H1 (cell line): ENCODE data around the gene KRTAP10-8. TPM values are rescaled to one million over a fixed set of nuclear protein-coding genes. Genes with fewer than 3 reads are reported as not detected.
"Not testable (repeated sequence)": the region's sequence is repeated elsewhere in the genome, so short reads cannot be mapped to it uniquely, and the experiment has no call there.

Experiments
- CTCF ChIA-PET: fragments of 300-600 bp; sonication (Branson Sonifier 250); formaldehyde crosslinking; loops from one replicate; lab custom pipeline; 2021; ENCODE audit not compliant: partially characterized antibody; lab: Charles Lee
- POLR2A ChIA-PET: fragments of 300-600 bp; sonication (Branson Sonifier 250); formaldehyde crosslinking; loops from one replicate; lab custom pipeline; 2021; ENCODE audit warnings: inconsistent platforms; ENCODE audit not compliant: partially characterized antibody; lab: Charles Lee
- DNase-seq, 2 experiments: peaks; one replicate each; pipeline versions ENCODE4 v3.0.0 to v3.0.0-alpha.2; 2010 to 2022; ENCODE audit warnings: low spot score in 2 of 2, low read depth in 1 of 2, mixed read lengths in 1 of 2
- FAIRE-seq: peaks from 2 replicates; lab custom pipeline; 2011; peaks lifted over from hg19 to GRCh38; lab: Jason Lieb, UNC
- H2AFZ ChIP-seq: 2 replicates; pipeline ENCODE4 v1.8.1; 2012; ENCODE audit warnings: low read length, inconsistent platforms
- H2AK5ac ChIP-seq: 2 replicates; pipeline ENCODE4 v1.6.1; 2013; ENCODE audit warnings: low read depth, low read length
- H2BK120ac ChIP-seq: replicated peaks from 2 replicates; pipeline ENCODE3; 2013; ENCODE audit warnings: low read depth, low read length, inconsistent platforms
- H2BK12ac ChIP-seq: 2 replicates; pipeline ENCODE4 v1.6.1; 2013; ENCODE audit warnings: low read depth, low read length
- H2BK15ac ChIP-seq: 2 replicates; pipeline ENCODE4 v1.6.1; 2013; ENCODE audit warnings: low read length
- H2BK20ac ChIP-seq: 2 replicates; pipeline ENCODE4 v1.6.1; 2013; ENCODE audit warnings: low read length
- H2BK5ac ChIP-seq: 2 replicates; pipeline ENCODE4 v1.6.1; 2013; ENCODE audit warnings: low read depth, low read length
- H3K14ac ChIP-seq: 2 replicates; pipeline ENCODE4 v1.6.1; 2013; ENCODE audit warnings: inconsistent platforms; ENCODE audit not compliant: insufficient read length
- H3K18ac ChIP-seq: 2 replicates; pipeline ENCODE4 v1.6.1; 2013; ENCODE audit warnings: low read length; ENCODE audit errors: extremely low read depth
- H3K23ac ChIP-seq: 2 replicates; pipeline ENCODE4 v1.6.1; 2013; ENCODE audit warnings: inconsistent platforms; ENCODE audit not compliant: insufficient read length
- H3K23me2 ChIP-seq: 2 replicates; pipeline ENCODE4 v1.6.1; 2013; ENCODE audit warnings: low read depth, low read length
- H3K27ac ChIP-seq: 2 replicates; pipeline ENCODE4 v1.6.1; 2011; ENCODE audit warnings: low read depth, low read length, inconsistent platforms
- H3K27me3 ChIP-seq, 4 experiments: replicated peaks in 1 of 4; 1 replicate in 1 of 4; 2 replicates in 3 of 4; pipeline versions ENCODE4 v1.6.1 to v1.8.1; 2011 to 2013; ENCODE audit warnings: low read length in 3 of 4, mild to moderate bottlenecking in 3 of 4, inconsistent platforms in 2 of 4, mixed read lengths in 2 of 4, moderate library complexity in 1 of 4; ENCODE audit not compliant: control insufficient read depth in 3 of 4, insufficient read depth in 3 of 4; ENCODE audit errors: extremely low read depth in 1 of 4
- H3K36me3 ChIP-seq, 4 experiments: 2 replicates each; pipeline versions ENCODE4 v1.6.1 to v1.8.1; 2011 to 2013; ENCODE audit warnings: mild to moderate bottlenecking in 4 of 4, low read length in 3 of 4, moderate library complexity in 2 of 4, control low read depth in 1 of 4, inconsistent platforms in 1 of 4; ENCODE audit not compliant: insufficient read depth in 4 of 4, control insufficient read depth in 2 of 4
- H3K4ac ChIP-seq: replicated peaks from 2 replicates; pipeline ENCODE3; 2013; ENCODE audit warnings: low read length, low read depth, mixed read lengths, inconsistent platforms; ENCODE audit not compliant: insufficient read length
- H3K4me1 ChIP-seq, 4 experiments: replicated peaks in 1 of 4; 1 replicate in 1 of 4; 2 replicates in 3 of 4; pipeline versions ENCODE4 v1.6.1 to v1.8.1; 2011 to 2013; ENCODE audit warnings: low read length in 3 of 4, inconsistent platforms in 2 of 4, mixed read lengths in 1 of 4; ENCODE audit not compliant: insufficient read depth in 4 of 4, control insufficient read depth in 3 of 4
- H3K4me2 ChIP-seq, 2 experiments: 2 replicates each; pipeline versions ENCODE4 v1.6.1 to v1.8.1; 2011 to 2013; ENCODE audit warnings: low read depth in 2 of 2, low read length in 2 of 2, control low read depth in 1 of 2, inconsistent platforms in 1 of 2, mild to moderate bottlenecking in 1 of 2; ENCODE audit not compliant: insufficient read depth in 1 of 2
- H3K4me3 ChIP-seq, 4 experiments: fragments of 200-600, 300-600 bp in 1 of 4; sonication (generic), shearing (Covaris generic), sonication (Bioruptor Twin) in 1 of 4; 2 replicates each; pipeline versions ENCODE4 v1.5.1 to v1.8.1; 2011 to 2016; ENCODE audit warnings: low read length in 4 of 4, low read depth in 3 of 4, control low read depth in 2 of 4, inconsistent platforms in 2 of 4, mild to moderate bottlenecking in 2 of 4, mixed read lengths in 1 of 4, moderate library complexity in 1 of 4; ENCODE audit not compliant: insufficient read depth in 2 of 4; ENCODE audit errors: extremely low read depth in 1 of 4
- H3K56ac ChIP-seq: replicated peaks from 2 replicates; pipeline ENCODE3; 2013; ENCODE audit warnings: low read depth, mild to moderate bottlenecking, mixed read lengths, low read length, inconsistent platforms; ENCODE audit not compliant: insufficient read length
- H3K79me1 ChIP-seq: 2 replicates; pipeline ENCODE4 v1.6.1; 2013; ENCODE audit warnings: low read depth, low read length, control low read depth
- H3K79me2 ChIP-seq, 2 experiments: 2 replicates each; pipeline versions ENCODE4 v1.6.1 to v1.8.1; 2012 to 2013; ENCODE audit warnings: low read length in 2 of 2, mild to moderate bottlenecking in 2 of 2, inconsistent platforms in 1 of 2; ENCODE audit not compliant: insufficient read depth in 2 of 2, control insufficient read depth in 1 of 2
- H3K9ac ChIP-seq, 4 experiments: replicated peaks in 1 of 4; 1 replicate in 1 of 4; 2 replicates in 3 of 4; pipeline versions ENCODE4 v1.6.1 to v1.8.1; 2011 to 2013; ENCODE audit warnings: low read depth in 3 of 4, low read length in 3 of 4, control low read depth in 2 of 4, mild to moderate bottlenecking in 2 of 4, moderate library complexity in 2 of 4, inconsistent platforms in 1 of 4; ENCODE audit errors: extremely low read depth in 1 of 4
- H3K9me3 ChIP-seq, 2 experiments: 2 replicates each; pipeline versions ENCODE4 v1.6.1 to v1.8.1; 2012 to 2013; ENCODE audit warnings: mild to moderate bottlenecking in 2 of 2, moderate library complexity in 2 of 2, control low read depth in 1 of 2, inconsistent platforms in 1 of 2, low read depth in 1 of 2, low read length in 1 of 2, mixed read lengths in 1 of 2; ENCODE audit not compliant: insufficient read depth in 2 of 2
- H4K20me1 ChIP-seq, 2 experiments: replicated peaks in 1 of 2; 2 replicates each; pipeline versions ENCODE3 to v1.8.1; 2011 to 2013; ENCODE audit warnings: inconsistent platforms in 2 of 2, low read length in 2 of 2, mild to moderate bottlenecking in 1 of 2; ENCODE audit not compliant: insufficient read depth in 2 of 2, control insufficient read depth in 1 of 2
- H4K5ac ChIP-seq: 2 replicates; pipeline ENCODE4 v1.6.1; 2013; ENCODE audit warnings: low read length, low read depth, mixed read lengths, inconsistent platforms; ENCODE audit not compliant: insufficient read length
- H4K8ac ChIP-seq: 2 replicates; pipeline ENCODE4 v1.8.0; 2013; ENCODE audit warnings: mild to moderate bottlenecking, moderate library complexity, low read length, inconsistent platforms; ENCODE audit not compliant: insufficient read depth; ENCODE audit errors: extremely low read depth
- H4K91ac ChIP-seq: replicated peaks from 2 replicates; pipeline ENCODE3; 2013; ENCODE audit warnings: low read length, mixed read lengths, inconsistent platforms; ENCODE audit not compliant: insufficient read length
- USF2 ChIP-seq: IDR thresholded peaks from 2 replicates; pipeline ENCODE4 v1.6.1; 2011; ENCODE audit warnings: low read length, improper control_type of control experiment
- WGBS, 2 experiments: shearing (Covaris generic) in 1 of 2; methylation state at CpG; one replicate each; pipeline versions ENCODE4 v1.1.6 to v1.1.7; 2013 to 2015; ENCODE audit warnings: low lambda C conversion rate in 2 of 2, mixed read lengths in 2 of 2, inconsistent platforms in 1 of 2, low coverage in 1 of 2, missing lambda C conversion rate in 1 of 2; ENCODE audit not compliant: insufficient replicate concordance in 2 of 2, insufficient coverage in 1 of 2, insufficient read length in 1 of 2; ENCODE audit errors: extremely low coverage in 1 of 2, missing lambda C conversion rate in 1 of 2; 5-methylcytosine and 5-hydroxymethylcytosine counted together
- polyA plus RNA-seq, 7 experiments: library from polyadenylated mRNA; depleted of rRNA in 3 of 7; stranded (reverse) in 5 of 7; unstranded in 2 of 7; fragments of >200 nt in 5 of 7; fragments of 200-250 nt in 2 of 7; gene quantifications; 1 replicate in 5 of 7; 2 replicates in 1 of 7; 4 replicates in 1 of 7; pipeline versions ENCODE4 v1.2.1 to v1.2.3, GENCODE V29; 2011 to 2013; ENCODE audit warnings: missing spikeins in 2 of 7, mixed read lengths in 2 of 7
- total RNA-seq: library from RNA; stranded (reverse); fragmentation: NEBNext Ultra II Directional; extraction: Animal tissue kit (Norgen Biotek cat#: 25700); gene quantifications from 2 replicates; pipeline ENCODE4 v1.2.1, GENCODE V29; 2021
- TF ChIP-seq, protein P1 (sequence below): IDR thresholded peaks from 2 replicates; pipeline ENCODE4 v1.6.1; 2012; ENCODE audit warnings: inconsistent platforms

Gene KRTAP10-8
- total and polyA plus RNA-seq, 2 of the 8 experiments (the other 6 are each of a cell fraction or from before 2014, with no cell fraction given), result not detected

DNA sequence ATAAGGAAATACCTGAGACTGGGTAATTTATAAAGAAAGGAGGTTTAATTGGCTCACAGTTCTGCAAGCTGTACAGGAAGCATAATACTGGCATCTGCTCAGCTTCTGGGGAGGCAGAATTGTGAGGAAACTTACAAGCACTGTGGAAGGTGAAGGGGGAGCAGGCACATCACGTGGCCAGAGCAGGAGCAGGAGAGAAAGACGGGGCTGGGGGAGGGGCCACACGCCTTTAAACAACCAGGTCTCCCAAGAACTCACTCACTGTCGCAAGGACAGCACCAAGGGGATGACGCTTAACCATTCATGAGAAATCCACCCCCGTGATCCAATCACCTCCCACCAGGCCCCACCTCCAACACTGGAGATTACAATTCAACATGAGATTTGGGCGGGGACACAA lies 49.7 kb downstream of the KRTAP10-8 start:
- 62% methylated on average over 7 of the region's 7 CpGs; no CpG with 5 or more reads in 1 of the 2 experiments for WGBS, 2 experiments
- Histone ChIP-seq H3K4me2 (peak overlapping the region in 1 of 2 experiments; percentile 37; a peak in 1 of 4 replicates), H4K5ac (peak overlapping the region; percentile 9)
- H3K4me1 ChIP-seq, H2BK20ac ChIP-seq, H3K18ac ChIP-seq, H2BK120ac ChIP-seq, H3K9ac ChIP-seq, H4K20me1 ChIP-seq, H2BK15ac ChIP-seq, H2AFZ ChIP-seq, POLR2A ChIA-PET: not testable (repeated sequence)
- peak; percentile 55 for FAIRE-seq
- DNase-seq, result peak; percentile 10 to 53
- peak; percentile 64 for TF ChIP-seq USF2
- TF ChIP-seq, protein P1, sequence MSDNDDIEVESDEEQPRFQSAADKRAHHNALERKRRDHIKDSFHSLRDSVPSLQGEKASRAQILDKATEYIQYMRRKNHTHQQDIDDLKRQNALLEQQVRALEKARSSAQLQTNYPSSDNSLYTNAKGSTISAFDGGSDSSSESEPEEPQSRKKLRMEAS, result peak; percentile 69
- TF ChIP-seq, all 59 proteins: peak for 2; not testable (repeated sequence) for 57
- not testable (repeated sequence) for H3K14ac ChIP-seq, H3K79me2 ChIP-seq, H3K56ac ChIP-seq, H2BK5ac ChIP-seq, H3K4ac ChIP-seq, H3K9me3 ChIP-seq, H3K23me2 ChIP-seq, H3K27me3 ChIP-seq, H3K23ac ChIP-seq, H2BK12ac ChIP-seq, H3K4me3 ChIP-seq, H4K8ac ChIP-seq, H2AK5ac ChIP-seq, H3K36me3 ChIP-seq, H3K27ac ChIP-seq, H3K79me1 ChIP-seq, H4K91ac ChIP-seq
- CTCF ChIA-PET, result interaction anchor here (1.3 kb wide), 1 partner anchor 45 kb away, joined by 3 read pairs; no protein-coding TSS in a partner anchor
